Osteoblast (primary cell): Measurements from ENCODE around the gene SETSIP. TPM values are rescaled to one million over a fixed set of nuclear protein-coding genes. Genes with fewer than 3 reads are reported as not detected.
"Not testable (repeated sequence)": the region's sequence is repeated elsewhere in the genome, so short reads cannot be mapped to it uniquely, and the experiment has no call there.

ENCODE experiments used
- DNase-seq: peaks from one replicate; pipeline ENCODE4 v3.0.0; 2011; ENCODE audit warnings: low spot score, mixed read lengths; ENCODE audit not compliant: insufficient read length; ENCODE audit errors: missing footprints
- H2AFZ ChIP-seq: 2 replicates; pipeline ENCODE4 v1.6.0; 2011; ENCODE audit warnings: mild to moderate bottlenecking, low read length
- H3K27ac ChIP-seq: 2 replicates; pipeline ENCODE4 v1.5.1; 2011; ENCODE audit warnings: mild to moderate bottlenecking, low read depth, low read length, moderate library complexity
- H3K27me3 ChIP-seq: 2 replicates; pipeline ENCODE4 v1.6.0; 2012; ENCODE audit warnings: mild to moderate bottlenecking, control low read depth, inconsistent platforms, low read length, moderate library complexity; ENCODE audit not compliant: insufficient read depth
- H3K36me3 ChIP-seq: 2 replicates; pipeline ENCODE4 v1.5.1; 2011; ENCODE audit warnings: mild to moderate bottlenecking, low read length, control low read depth, moderate library complexity; ENCODE audit not compliant: insufficient read depth
- H3K4me1 ChIP-seq: 2 replicates; pipeline ENCODE4 v1.5.1; 2011; ENCODE audit warnings: mild to moderate bottlenecking, low read length, control low read depth, moderate library complexity; ENCODE audit not compliant: insufficient read depth
- H3K4me2 ChIP-seq: 2 replicates; pipeline ENCODE4 v1.6.0; 2011; ENCODE audit warnings: mild to moderate bottlenecking, low read length; ENCODE audit not compliant: insufficient read depth
- H3K4me3 ChIP-seq: fragments of 200-600 bp; sonication (generic); 3 replicates; pipeline ENCODE4 v1.5.1; 2012; ENCODE audit warnings: mild to moderate bottlenecking, low read length, inconsistent platforms; ENCODE audit not compliant: insufficient read depth
- H3K79me2 ChIP-seq: 2 replicates; pipeline ENCODE4 v1.6.0; 2012; ENCODE audit warnings: mild to moderate bottlenecking, low read length, control low read depth, inconsistent platforms; ENCODE audit not compliant: insufficient read depth
- H3K9me3 ChIP-seq: 2 replicates; pipeline ENCODE4 v1.5.1; 2011; ENCODE audit warnings: low read depth, low read length, control low read depth
- H4K20me1 ChIP-seq: 2 replicates; pipeline ENCODE4 v1.6.0; 2012; ENCODE audit warnings: mild to moderate bottlenecking, low read length, control low read depth; ENCODE audit not compliant: insufficient read depth
- total RNA-seq: library from RNA; depleted of rRNA; stranded (reverse); fragments of >200 nt; gene quantifications from 2 replicates; pipeline ENCODE4 v1.2.3, GENCODE V29; 2012
- TF ChIP-seq, protein P1 (sequence below): IDR thresholded peaks from 2 replicates; pipeline ENCODE4 v1.5.1; 2011; ENCODE audit warnings: mild to moderate bottlenecking, low read depth, low read length, moderate library complexity; ENCODE audit errors: extremely low read depth

Gene SETSIP
- total RNA-seq, 1 donor = 0.36 TPM

DNA sequence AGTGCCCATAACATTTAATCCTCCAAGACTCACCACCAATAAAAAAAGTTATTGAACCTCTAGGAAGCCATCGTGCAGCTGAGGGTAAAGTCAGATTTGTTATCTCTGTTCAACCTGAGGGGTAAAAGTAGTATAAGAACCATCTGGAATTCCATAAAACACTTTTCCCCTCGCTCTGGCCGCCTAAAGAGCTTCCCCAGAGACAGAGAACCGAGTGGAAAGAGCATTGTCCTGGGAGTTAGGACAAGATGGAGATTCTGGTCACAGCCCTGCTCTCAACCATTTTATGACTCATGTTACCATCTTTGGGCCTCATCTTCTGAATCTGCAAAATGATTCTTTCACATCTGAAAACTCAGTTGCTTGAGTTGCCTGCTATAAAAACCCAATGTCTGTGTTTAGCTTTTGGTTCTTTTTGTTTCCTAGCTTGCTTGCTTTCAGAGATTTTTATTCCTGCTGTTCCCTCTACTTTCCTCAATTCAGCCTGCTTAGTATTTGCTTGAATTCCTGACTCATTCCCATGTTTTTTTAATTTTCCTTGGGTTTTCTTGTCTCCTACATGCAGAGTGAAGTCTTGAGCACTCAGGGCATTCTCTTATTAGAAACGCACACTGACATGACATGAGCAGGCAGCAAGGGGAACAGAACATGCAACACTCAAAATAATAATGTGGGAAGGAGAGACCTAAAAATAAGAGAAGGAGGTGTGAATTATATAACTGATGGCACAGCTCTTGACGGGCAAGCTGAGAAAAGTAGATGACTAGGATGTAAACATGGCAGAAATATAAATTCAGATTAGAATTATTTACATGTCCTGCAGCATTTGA lies 43.7 kb downstream of the SETSIP start:
- Histone ChIP-seq H4K20me1 (no peaks in the 10 kb centered on the region), H3K27me3 (peaks cover 12% of the 10 kb centered on the region), H3K36me3 (no peaks in the 10 kb centered on the region), H3K4me2 (no peak overlapping the region), H3K4me3 (no peak overlapping the region), H2AFZ (peak overlapping the region; percentile 34), H3K4me1 (no peaks in the 10 kb centered on the region), H3K79me2 (no peaks in the 10 kb centered on the region), H3K27ac (no peak overlapping the region), H3K9me3 (no peaks in the 10 kb centered on the region)
- TF ChIP-seq, protein P1, sequence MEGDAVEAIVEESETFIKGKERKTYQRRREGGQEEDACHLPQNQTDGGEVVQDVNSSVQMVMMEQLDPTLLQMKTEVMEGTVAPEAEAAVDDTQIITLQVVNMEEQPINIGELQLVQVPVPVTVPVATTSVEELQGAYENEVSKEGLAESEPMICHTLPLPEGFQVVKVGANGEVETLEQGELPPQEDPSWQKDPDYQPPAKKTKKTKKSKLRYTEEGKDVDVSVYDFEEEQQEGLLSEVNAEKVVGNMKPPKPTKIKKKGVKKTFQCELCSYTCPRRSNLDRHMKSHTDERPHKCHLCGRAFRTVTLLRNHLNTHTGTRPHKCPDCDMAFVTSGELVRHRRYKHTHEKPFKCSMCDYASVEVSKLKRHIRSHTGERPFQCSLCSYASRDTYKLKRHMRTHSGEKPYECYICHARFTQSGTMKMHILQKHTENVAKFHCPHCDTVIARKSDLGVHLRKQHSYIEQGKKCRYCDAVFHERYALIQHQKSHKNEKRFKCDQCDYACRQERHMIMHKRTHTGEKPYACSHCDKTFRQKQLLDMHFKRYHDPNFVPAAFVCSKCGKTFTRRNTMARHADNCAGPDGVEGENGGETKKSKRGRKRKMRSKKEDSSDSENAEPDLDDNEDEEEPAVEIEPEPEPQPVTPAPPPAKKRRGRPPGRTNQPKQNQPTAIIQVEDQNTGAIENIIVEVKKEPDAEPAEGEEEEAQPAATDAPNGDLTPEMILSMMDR = no peak
- DNase-seq = peak; percentile 55

DNA sequence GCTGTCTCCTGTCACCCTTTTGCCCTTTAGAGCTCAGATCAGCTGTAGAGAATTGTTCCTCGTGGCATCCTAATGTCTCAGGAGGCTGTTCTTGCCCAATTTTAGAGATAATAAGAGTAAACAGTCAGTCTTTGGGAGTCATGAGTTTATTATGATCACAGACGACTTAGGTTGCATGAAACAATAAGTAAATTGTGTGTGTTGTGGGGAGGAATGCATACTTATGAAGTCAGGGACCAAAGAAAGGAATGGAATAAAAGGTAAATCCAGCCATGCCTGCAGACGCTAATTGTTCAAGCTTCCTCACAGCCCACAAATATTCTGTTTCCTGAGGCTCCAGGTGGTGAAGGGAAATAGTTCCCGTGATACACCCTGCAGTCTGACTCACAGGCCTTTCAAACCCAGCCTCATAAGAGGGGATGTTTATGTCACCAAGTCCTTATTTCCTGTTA lies 44.5 kb downstream of the SETSIP start:
- Histone ChIP-seq H4K20me1 (no peaks in the 10 kb centered on the region), H3K36me3 (no peaks in the 10 kb centered on the region), H3K27ac (no peak overlapping the region), H3K9me3 (no peaks in the 10 kb centered on the region), H2AFZ (no peak overlapping the region), H3K4me1 (no peaks in the 10 kb centered on the region), H3K27me3 (peaks cover 7% of the 10 kb centered on the region), H3K4me2 (peak overlapping the region; percentile 81), H3K79me2 (no peaks in the 10 kb centered on the region), H3K4me3 (no peak overlapping the region)
- DNase-seq = no peak
- TF ChIP-seq, protein P1 = no peak

DNA sequence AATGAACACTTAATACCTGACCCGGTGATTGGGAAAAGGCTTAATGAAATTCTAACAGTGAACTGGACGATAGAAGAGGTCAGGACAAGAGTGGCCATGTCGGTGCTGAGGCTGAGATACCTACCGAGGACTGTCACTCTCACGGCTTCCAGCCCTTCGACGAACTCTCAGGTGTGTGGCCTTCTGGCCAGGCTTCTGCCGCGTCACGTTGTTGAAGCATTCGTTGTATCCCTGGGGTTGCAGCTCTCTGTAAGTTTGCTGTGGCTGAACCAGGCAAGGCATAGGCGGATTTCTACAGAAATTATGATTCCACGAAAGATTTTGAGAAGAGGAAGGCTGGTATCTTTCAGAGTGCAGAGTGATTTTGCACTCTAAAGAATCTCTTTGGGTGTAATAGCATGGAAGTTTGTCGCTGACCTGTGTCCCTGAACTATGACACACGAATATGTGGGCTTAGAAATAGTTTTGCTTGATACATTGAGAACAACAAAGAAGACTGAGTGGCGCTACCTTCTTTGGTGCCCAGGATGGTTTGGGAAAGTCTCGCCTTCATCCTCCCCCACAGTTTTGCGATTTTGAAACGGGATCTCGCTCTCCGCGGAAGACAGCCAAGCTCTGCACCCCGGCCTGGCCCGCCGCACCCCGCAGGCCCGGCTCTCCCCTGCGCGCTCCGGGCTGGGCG lies 45.8 kb downstream of the SETSIP start:
- TF ChIP-seq, protein P1 = no peak
- H2AFZ ChIP-seq = peak overlapping the region; percentile 76
- H3K4me3 ChIP-seq = peak overlapping the region; percentile 71
- no peak overlapping the region for H3K27ac ChIP-seq
- H3K27me3 ChIP-seq = no peaks in the 10 kb centered on the region
- no peaks in the 10 kb centered on the region for H4K20me1 ChIP-seq
- H3K9me3 ChIP-seq = no peaks in the 10 kb centered on the region
- no peaks in the 10 kb centered on the region for H3K36me3 ChIP-seq
- H3K4me1 ChIP-seq = no peaks in the 10 kb centered on the region
- H3K4me2 ChIP-seq = peak overlapping the region; percentile 81
- H3K79me2 ChIP-seq = no peaks in the 10 kb centered on the region
- DNase-seq = no peak

DNA sequence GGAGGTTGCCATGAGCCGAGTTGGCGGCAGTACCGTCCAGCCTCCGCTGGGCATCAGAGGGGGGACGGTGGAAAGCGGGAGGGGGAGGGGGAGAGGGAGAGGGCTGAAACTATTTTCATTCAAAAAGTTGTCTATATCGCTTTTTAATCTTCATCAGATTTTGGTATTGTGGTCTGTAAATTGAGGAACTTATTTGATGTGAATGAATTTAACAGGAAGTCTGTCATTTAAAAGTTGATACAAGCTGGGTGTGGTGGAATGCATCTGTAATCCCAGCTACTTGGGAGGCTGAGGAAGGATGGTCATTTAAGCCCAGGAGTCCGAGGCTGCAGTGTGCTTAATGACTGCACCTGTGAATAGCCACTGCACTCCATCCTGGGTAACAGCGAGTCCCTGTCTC lies 48.4 kb downstream of the SETSIP start:
- no peaks in the 10 kb centered on the region for H3K9me3 ChIP-seq
- no peaks in the 10 kb centered on the region for H3K36me3 ChIP-seq
- no peaks in the 10 kb centered on the region for H3K79me2 ChIP-seq
- H3K4me3 ChIP-seq = no peak overlapping the region
- TF ChIP-seq, protein P1 = no peak
- no peaks in the 10 kb centered on the region for H4K20me1 ChIP-seq
- H3K27me3 ChIP-seq = no peaks in the 10 kb centered on the region
- no peaks in the 10 kb centered on the region for H3K4me1 ChIP-seq
- no peak overlapping the region for H3K4me2 ChIP-seq
- H2AFZ ChIP-seq = no peak overlapping the region
- no peak for DNase-seq
- no peak overlapping the region for H3K27ac ChIP-seq

DNA sequence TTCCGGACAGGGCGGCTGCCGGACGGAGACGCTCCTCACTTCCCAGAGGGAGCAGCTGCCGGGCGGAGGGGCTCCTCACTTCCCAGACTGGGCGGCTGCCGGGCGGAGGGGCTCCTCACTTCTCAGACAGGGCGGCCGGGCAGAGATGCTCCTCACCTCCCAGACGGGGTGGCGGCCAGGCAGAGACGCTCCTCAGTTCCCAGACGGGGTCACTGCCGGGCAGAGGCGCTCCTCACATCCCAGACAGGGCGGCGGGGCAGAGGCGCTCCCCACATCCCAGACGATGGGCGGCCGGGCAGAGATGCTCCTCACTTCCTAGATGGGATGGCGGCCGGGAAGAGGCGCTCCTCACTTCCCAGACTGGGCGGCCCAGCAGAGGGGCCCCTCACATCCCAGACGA lies 49.2 kb downstream of the SETSIP start:
- H3K27me3 ChIP-seq, H3K27ac ChIP-seq, H3K36me3 ChIP-seq, H4K20me1 ChIP-seq, H3K79me2 ChIP-seq, H3K4me3 ChIP-seq, H3K4me2 ChIP-seq, H3K9me3 ChIP-seq, H2AFZ ChIP-seq, DNase-seq, H3K4me1 ChIP-seq: not testable (repeated sequence)
